GM12874 (cell line): Measurements from ENCODE around the gene NR1H4.

Source experiments
- CTCF ChIP-seq: IDR thresholded peaks from 2 replicates; pipeline ENCODE4 v1.5.1; 2011; ENCODE audit warnings: low read depth, mild to moderate bottlenecking, control low read depth, low read length, moderate library complexity; ENCODE audit not compliant: insufficient read depth

Gene NR1H4

GRCh38 chr12:100518376-100518775 is 44.7 kb downstream of the NR1H4 start:
- TF ChIP-seq CTCF: no peak

GRCh38 chr12:100520048-100520769 is 46.5 kb downstream of the NR1H4 start:
- TF ChIP-seq CTCF: no peak

GRCh38 chr12:100521958-100522357 is 48.3 kb downstream of the NR1H4 start:
- TF ChIP-seq CTCF: no peak

- no peak for TF ChIP-seq CTCF
Observed at GRCh38 chr12:100528034-100528433, 54.4 kb downstream of the NR1H4 start.

GRCh38 chr12:100528471-100529127 is 54.9 kb downstream of the NR1H4 start:
- no peak for TF ChIP-seq CTCF

GRCh38 chr12:100529756-100530350 is 56.2 kb downstream of the NR1H4 start:
- TF ChIP-seq CTCF: no peak

- TF ChIP-seq CTCF: no peak
Observed at GRCh38 chr12:100533376-100533775, 59.7 kb downstream of the NR1H4 start.
